Panc1 (cell line): ENCODE results near the gene CBL.

Experiments used
- POLR2AphosphoS5 ChIP-seq: IDR thresholded peaks from 2 replicates; pipeline ENCODE4 v1.6.1; 2012; ENCODE audit warnings: mild to moderate bottlenecking, low read depth, low read length, moderate library complexity
- TF ChIP-seq, protein P1 (sequence below): fragments of 450-650 bp; IDR thresholded peaks from 2 replicates; pipeline ENCODE4 v1.5.1; 2017; ENCODE audit warnings: mild to moderate bottlenecking

DNA sequence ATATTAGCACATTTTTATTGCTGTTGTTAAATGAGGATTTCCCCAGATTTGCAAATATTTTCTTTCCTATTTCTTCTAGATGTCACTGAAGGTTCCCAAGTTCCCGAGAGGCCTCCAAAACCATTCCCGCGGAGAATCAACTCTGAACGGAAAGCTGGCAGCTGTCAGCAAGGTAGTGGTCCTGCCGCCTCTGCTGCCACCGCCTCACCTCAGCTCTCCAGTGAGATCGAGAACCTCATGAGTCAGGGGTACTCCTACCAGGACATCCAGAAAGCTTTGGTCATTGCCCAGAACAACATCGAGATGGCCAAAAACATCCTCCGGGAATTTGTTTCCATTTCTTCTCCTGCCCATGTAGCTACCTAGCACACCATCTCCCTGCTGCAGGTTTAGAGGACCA, 93.3 kb downstream of the CBL start:
- TF ChIP-seq, protein P1, sequence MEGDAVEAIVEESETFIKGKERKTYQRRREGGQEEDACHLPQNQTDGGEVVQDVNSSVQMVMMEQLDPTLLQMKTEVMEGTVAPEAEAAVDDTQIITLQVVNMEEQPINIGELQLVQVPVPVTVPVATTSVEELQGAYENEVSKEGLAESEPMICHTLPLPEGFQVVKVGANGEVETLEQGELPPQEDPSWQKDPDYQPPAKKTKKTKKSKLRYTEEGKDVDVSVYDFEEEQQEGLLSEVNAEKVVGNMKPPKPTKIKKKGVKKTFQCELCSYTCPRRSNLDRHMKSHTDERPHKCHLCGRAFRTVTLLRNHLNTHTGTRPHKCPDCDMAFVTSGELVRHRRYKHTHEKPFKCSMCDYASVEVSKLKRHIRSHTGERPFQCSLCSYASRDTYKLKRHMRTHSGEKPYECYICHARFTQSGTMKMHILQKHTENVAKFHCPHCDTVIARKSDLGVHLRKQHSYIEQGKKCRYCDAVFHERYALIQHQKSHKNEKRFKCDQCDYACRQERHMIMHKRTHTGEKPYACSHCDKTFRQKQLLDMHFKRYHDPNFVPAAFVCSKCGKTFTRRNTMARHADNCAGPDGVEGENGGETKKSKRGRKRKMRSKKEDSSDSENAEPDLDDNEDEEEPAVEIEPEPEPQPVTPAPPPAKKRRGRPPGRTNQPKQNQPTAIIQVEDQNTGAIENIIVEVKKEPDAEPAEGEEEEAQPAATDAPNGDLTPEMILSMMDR, result no peak
- no peak for TF ChIP-seq POLR2AphosphoS5
